ENCODE data around the gene CDKAL1. TPM values are rescaled to one million over a fixed set of nuclear protein-coding genes. Genes with fewer than 3 reads are reported as not detected.

Gene CDKAL1
- total and polyA plus RNA-seq, 2 of the 8 experiments (the other 6 are each of a cell fraction or from before 2014, with no cell fraction given), result 8.4 to 24.6 TPM

DNA sequence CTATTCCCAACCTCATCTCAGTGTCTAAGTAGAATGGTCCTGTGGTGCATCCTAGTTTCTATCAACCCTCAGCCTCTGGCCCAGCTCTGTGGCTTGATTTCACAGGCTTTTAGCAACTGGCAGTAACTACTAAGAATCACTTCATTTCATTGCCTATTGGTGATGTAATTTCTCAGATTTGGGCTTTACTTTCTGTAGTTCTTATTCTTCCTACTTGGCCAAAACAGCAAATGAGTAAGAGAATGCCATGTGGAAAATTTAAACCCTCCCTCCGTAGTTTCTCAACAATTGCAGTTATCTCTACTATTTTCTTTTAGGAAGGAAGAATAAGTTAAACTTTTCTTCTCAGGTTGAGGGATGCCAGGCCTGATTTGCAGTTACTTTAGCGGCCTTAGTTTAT is 387.3 kb downstream of the CDKAL1 start:
- Histone ChIP-seq H2BK20ac (ENCODE audit: low read length) (no peak overlapping the region), H3K4me2 (ENCODE audit: insufficient read depth in 1 of 2, low read depth in 2 of 2, low read length in 2 of 2) (no peak overlapping the region), H3K79me2 (ENCODE audit: control insufficient read depth in 1 of 2, insufficient read depth in 2 of 2, low read length in 2 of 2) (no peaks in the 10 kb centered on the region), H4K5ac (ENCODE audit: insufficient read length, low read depth, low read length) (no peak overlapping the region), H3K14ac (ENCODE audit: insufficient read length) (no peak overlapping the region), H3K79me1 (ENCODE audit: low read depth, low read length) (no peaks in the 10 kb centered on the region), H2BK120ac (replicated peaks; ENCODE audit: low read depth, low read length) (no peak overlapping the region), H2AFZ (ENCODE audit: low read length) (no peak overlapping the region), H4K8ac (ENCODE audit: extremely low read depth, insufficient read depth, low read length) (no peak overlapping the region), H3K4ac (replicated peaks; ENCODE audit: insufficient read length, low read depth, low read length) (no peak overlapping the region), H4K91ac (replicated peaks; ENCODE audit: insufficient read length, low read length) (no peak overlapping the region), H3K27ac (ENCODE audit: low read depth, low read length) (no peak overlapping the region), H3K56ac (replicated peaks; ENCODE audit: insufficient read length, low read depth, low read length) (no peak overlapping the region), H3K9ac (replicated peaks in 1 of 4; ENCODE audit: extremely low read depth in 1 of 4, low read depth in 3 of 4, low read length in 3 of 4) (no peak overlapping the region), H2BK12ac (ENCODE audit: low read depth, low read length) (no peak overlapping the region), H3K4me1 (replicated peaks in 1 of 4; ENCODE audit: control insufficient read depth in 3 of 4, insufficient read depth in 4 of 4, low read length in 3 of 4) (no peaks in the 10 kb centered on the region), H3K23ac (ENCODE audit: insufficient read length) (no peak overlapping the region), H3K36me3 (ENCODE audit: control insufficient read depth in 2 of 4, insufficient read depth in 4 of 4, low read length in 3 of 4) (no peaks in the 10 kb centered on the region), H2AK5ac (ENCODE audit: low read depth, low read length) (no peak overlapping the region), H2BK5ac (ENCODE audit: low read depth, low read length) (no peak overlapping the region), H3K9me3 (ENCODE audit: insufficient read depth in 2 of 2, low read depth in 1 of 2, low read length in 1 of 2) (no peaks in the 10 kb centered on the region), H2BK15ac (ENCODE audit: low read length) (no peak overlapping the region), H3K27me3 (replicated peaks in 1 of 4; ENCODE audit: control insufficient read depth in 3 of 4, extremely low read depth in 1 of 4, insufficient read depth in 3 of 4, low read length in 3 of 4) (no peaks in the 10 kb centered on the region), H4K20me1 (replicated peaks in 1 of 2; ENCODE audit: control insufficient read depth in 1 of 2, insufficient read depth in 2 of 2, low read length in 2 of 2) (no peaks in the 10 kb centered on the region), H3K18ac (ENCODE audit: extremely low read depth, low read length) (no peak overlapping the region), H3K23me2 (ENCODE audit: low read depth, low read length) (no peaks in the 10 kb centered on the region), H3K4me3 (ENCODE audit: extremely low read depth in 1 of 4, insufficient read depth in 2 of 4, low read depth in 3 of 4, low read length in 4 of 4) (no peak overlapping the region)
- no peak for DNase-seq (ENCODE audit: low read depth in 1 of 2, low spot score in 2 of 2)
- no peak for FAIRE-seq
- ChIA-PET POLR2A (ENCODE audit: partially characterized antibody) (no interaction called here), CTCF (ENCODE audit: partially characterized antibody) (no interaction called here)
- 92% methylated on average over 2 of the region's 2 CpGs; no CpG with 5 or more reads in 1 of the 2 experiments for WGBS, 2 experiments (ENCODE audit: extremely low coverage in 1 of 2, insufficient coverage in 1 of 2, insufficient read length in 1 of 2, insufficient replicate concordance in 2 of 2, low coverage in 1 of 2, low lambda C conversion rate in 2 of 2, missing lambda C conversion rate in 1 of 2)
- no peak for TF ChIP-seq BACH1 (IDR thresholded peaks at IDR 0.05; ENCODE audit: low read length)
- no peak for TF ChIP-seq CTBP2 (IDR thresholded peaks at IDR 0.05; ENCODE audit: borderline replicate concordance, insufficient read depth, insufficient read length, low read length)
- no peak for TF ChIP-seq EGR1 (IDR thresholded peaks at IDR 0.05; ENCODE audit: borderline replicate concordance, low read depth, low read length)
- TF ChIP-seq TAF7 (optimal IDR thresholded peaks at IDR 0.05; ENCODE audit: borderline replicate concordance, low read depth, low read length), result no peak
- no peak for TF ChIP-seq EP300 (IDR thresholded peaks at IDR 0.05; ENCODE audit: borderline replicate concordance in 1 of 2, low read depth in 2 of 2, low read length in 2 of 2)
- TF ChIP-seq, protein P1, sequence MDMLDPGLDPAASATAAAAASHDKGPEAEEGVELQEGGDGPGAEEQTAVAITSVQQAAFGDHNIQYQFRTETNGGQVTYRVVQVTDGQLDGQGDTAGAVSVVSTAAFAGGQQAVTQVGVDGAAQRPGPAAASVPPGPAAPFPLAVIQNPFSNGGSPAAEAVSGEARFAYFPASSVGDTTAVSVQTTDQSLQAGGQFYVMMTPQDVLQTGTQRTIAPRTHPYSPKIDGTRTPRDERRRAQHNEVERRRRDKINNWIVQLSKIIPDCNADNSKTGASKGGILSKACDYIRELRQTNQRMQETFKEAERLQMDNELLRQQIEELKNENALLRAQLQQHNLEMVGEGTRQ (IDR thresholded peaks at IDR 0.05; ENCODE audit: low read length), result no peak
- TF ChIP-seq RFX5 (IDR thresholded peaks at IDR 0.05; ENCODE audit: borderline replicate concordance, low read depth, low read length), result no peak
- TF ChIP-seq CEBPB (IDR thresholded peaks at IDR 0.05; ENCODE audit: low read depth, low read length), result no peak
- TF ChIP-seq POLR2AphosphoS5 (IDR thresholded peaks at IDR 0.05; ENCODE audit: low read depth, low read length), result no peak
- no peak for TF ChIP-seq SUZ12 (IDR thresholded peaks at IDR 0.05; ENCODE audit: low read length)
- TF ChIP-seq, protein P2, sequence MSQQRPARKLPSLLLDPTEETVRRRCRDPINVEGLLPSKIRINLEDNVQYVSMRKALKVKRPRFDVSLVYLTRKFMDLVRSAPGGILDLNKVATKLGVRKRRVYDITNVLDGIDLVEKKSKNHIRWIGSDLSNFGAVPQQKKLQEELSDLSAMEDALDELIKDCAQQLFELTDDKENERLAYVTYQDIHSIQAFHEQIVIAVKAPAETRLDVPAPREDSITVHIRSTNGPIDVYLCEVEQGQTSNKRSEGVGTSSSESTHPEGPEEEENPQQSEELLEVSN (IDR thresholded peaks at IDR 0.05), result no peak
- TF ChIP-seq BCL11A (IDR thresholded peaks at IDR 0.05; ENCODE audit: low read depth in 2 of 2, low read length in 2 of 2), result no peak
- TF ChIP-seq HDAC2 (IDR thresholded peaks at IDR 0.05; ENCODE audit: borderline replicate concordance in 1 of 2, low read depth in 2 of 2, low read length in 2 of 2), result no peak

Measured in H1 (cell line).